ENCODE measurements around the gene STON2. TPM values are rescaled to one million over a fixed set of nuclear protein-coding genes. Genes with fewer than 3 reads are reported as not detected.

STON2 gene
- total and polyA plus RNA-seq, 2 of the 8 experiments (the other 6 are each of a cell fraction or from before 2014, with no cell fraction given), result 8.9 to 50.0 TPM

DNA sequence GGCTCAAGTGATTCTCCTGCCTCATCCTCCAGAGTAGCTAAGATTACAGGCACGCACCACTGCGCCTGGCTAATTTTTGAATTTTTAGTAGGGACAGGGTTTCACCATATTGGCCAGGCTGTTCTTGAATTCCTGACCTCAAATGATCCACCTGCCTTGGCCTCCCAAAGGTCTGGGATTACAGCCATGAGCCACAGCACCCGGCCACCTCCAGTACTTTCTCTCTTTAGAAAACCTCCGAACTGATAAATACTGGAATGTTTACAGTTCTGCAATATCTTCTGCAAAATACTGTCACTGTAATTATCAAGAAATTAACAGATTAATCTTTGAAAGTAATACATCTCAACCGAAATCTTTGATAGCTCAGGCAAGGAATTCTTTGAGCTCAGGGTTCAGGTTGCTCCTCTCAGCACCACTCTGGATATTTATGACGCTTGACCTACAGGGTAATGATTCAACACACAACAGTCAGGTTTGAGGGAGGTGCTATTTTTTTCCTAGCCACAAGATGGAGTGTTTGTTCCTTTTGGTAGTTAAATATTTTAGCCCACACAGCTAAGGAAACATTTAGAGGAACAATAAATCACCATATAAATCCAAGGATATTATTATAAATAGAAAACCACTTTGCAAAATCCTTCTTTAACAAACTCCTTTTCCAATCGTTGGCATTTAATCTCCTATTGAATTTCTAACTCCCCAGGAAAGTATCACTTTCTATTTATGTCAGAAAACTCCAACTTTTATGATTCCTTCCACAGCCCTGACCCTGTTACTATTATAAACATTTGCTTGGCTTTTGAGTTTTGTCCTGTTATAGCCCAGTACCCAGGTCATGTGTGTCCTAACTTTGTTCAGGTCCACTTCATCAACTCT, 130.8 kb downstream of the STON2 start (continued):
- TF ChIP-seq, protein P1, sequence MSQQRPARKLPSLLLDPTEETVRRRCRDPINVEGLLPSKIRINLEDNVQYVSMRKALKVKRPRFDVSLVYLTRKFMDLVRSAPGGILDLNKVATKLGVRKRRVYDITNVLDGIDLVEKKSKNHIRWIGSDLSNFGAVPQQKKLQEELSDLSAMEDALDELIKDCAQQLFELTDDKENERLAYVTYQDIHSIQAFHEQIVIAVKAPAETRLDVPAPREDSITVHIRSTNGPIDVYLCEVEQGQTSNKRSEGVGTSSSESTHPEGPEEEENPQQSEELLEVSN (IDR thresholded peaks at IDR 0.05), result no peak
- TF ChIP-seq KDM1A (IDR thresholded peaks at IDR 0.05; ENCODE audit: borderline replicate concordance, low read length) (no peak), TCF12 (IDR thresholded peaks at IDR 0.05; ENCODE audit: low read depth, low read length) (no peak), HDAC2 (IDR thresholded peaks at IDR 0.05; ENCODE audit: borderline replicate concordance in 1 of 2, low read depth in 2 of 2, low read length in 2 of 2) (no peak), GTF2F1 (IDR thresholded peaks at IDR 0.05; ENCODE audit: borderline replicate concordance, low read depth, low read length) (no peak), CHD7 (IDR thresholded peaks at IDR 0.05; ENCODE audit: insufficient replicate concordance, low read length) (no peak), KDM5A (IDR thresholded peaks at IDR 0.05; ENCODE audit: low read length) (no peak), TAF1 (IDR thresholded peaks at IDR 0.05; ENCODE audit: low read depth, low read length) (no peak), SRF (IDR thresholded peaks at IDR 0.05; ENCODE audit: low read depth, low read length) (no peak)

Data from H1 (cell line).